Activated naive CD8-positive, alpha-beta T cell treated with anti-CD3 and anti-CD28 coated beads for 36 hours (primary cell): ENCODE measurements around the gene OR1N1. TPM values are rescaled to one million over a fixed set of nuclear protein-coding genes. Genes with fewer than 3 reads are reported as not detected.

ENCODE experiments used
- DNase-seq: peaks from one replicate; pipeline ENCODE4 v3.0.0; 2021
- H3K27ac Mint-ChIP-seq: one replicate; pipeline ENCODE4 v1.8.0; 2022; ENCODE audit warnings: mild to moderate bottlenecking, moderate library complexity, mixed read lengths
- H3K27me3 Mint-ChIP-seq: one replicate; pipeline ENCODE4 v1.8.0; 2022; ENCODE audit warnings: mild to moderate bottlenecking, mixed read lengths
- H3K36me3 Mint-ChIP-seq: one replicate; pipeline ENCODE4 v1.8.0; 2021; ENCODE audit warnings: mild to moderate bottlenecking, mixed read lengths
- H3K4me1 Mint-ChIP-seq: one replicate; pipeline ENCODE4 v1.8.0; 2021; ENCODE audit warnings: mixed read lengths
- H3K4me3 Mint-ChIP-seq: one replicate; pipeline ENCODE4 v1.8.0; 2022; ENCODE audit warnings: mild to moderate bottlenecking, moderate library complexity, mixed read lengths
- H3K9me3 Mint-ChIP-seq: one replicate; pipeline ENCODE4 v1.8.0; 2022; ENCODE audit warnings: mixed read lengths
- total RNA-seq, 2 experiments: library from RNA; stranded (reverse); gene quantifications; one replicate each; pipeline ENCODE4 v1.2.3, GENCODE V29; 2021

Gene OR1N1
- total RNA-seq, 2 experiments from 2014 or later: not detected

DNA sequence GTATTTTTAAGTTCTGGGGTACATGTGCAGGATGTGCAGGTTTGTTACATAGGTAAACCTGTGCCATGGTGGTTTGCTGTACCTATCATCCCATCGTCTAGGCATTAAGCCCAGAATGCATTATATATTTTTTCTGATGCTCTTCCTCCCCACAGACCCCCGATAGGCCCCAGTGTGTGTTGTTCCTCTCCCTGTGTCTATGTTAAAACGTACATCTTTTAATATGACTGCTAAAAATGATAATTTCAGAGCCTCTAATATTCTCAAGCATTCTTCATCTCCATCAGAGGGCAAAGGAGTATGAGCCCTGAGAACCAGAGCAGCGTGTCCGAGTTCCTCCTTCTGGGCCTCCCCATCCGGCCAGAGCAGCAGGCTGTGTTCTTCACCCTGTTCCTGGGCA, 16.6 kb downstream of the OR1N1 start, which contains the start of gene OR1J2:
Gene OR1J2 (plus strand): TSS at position 301 of the 400 bp plus-strand sequence. CDS start 0 bp downstream, at position 301.
- no peaks in the 10 kb centered on the region for H3K4me1 Mint-ChIP-seq
- no peaks in the 10 kb centered on the region for H3K9me3 Mint-ChIP-seq
- DNase-seq: no peak
- no peaks in the 10 kb centered on the region for H3K27me3 Mint-ChIP-seq
- no peak within 1 kb of the TSS for H3K4me3 Mint-ChIP-seq
- H3K36me3 Mint-ChIP-seq: peaks cover 3% of the 10 kb centered on the region
- H3K27ac Mint-ChIP-seq: no peak within 1 kb of the TSS

- Mint-ChIP-seq H3K27ac (no peak overlapping the region), H3K36me3 (peaks cover 3% of the 10 kb centered on the region), H3K4me3 (no peak overlapping the region), H3K9me3 (no peaks in the 10 kb centered on the region), H3K27me3 (no peaks in the 10 kb centered on the region), H3K4me1 (no peaks in the 10 kb centered on the region)
- no peak for DNase-seq
These were observed 20.1 kb downstream of the OR1N1 start for GRCh38 chr9:122506964-122507363.

DNA sequence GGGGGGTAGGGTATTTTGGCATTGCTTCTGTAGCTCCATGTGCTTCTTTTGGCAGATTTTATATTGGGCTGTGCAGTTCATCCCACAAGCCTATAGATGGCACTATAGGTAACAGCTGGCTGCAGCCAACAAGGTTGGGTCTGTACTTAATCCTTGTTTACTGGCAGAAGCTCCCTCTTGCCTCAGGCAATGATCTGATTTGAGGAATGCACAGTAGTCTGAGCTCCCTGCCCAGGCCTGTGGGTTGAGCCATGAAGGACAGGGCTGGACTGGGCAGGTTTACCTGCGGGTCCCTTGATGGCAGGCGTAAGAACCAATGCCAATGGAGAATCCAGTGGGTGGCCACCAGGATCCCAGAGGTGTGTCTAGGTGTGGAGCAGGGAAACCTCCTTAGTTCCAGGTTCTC, 28.2 kb downstream of the OR1N1 start:
- Mint-ChIP-seq H3K4me3 (no peak overlapping the region), H3K36me3 (peaks cover 9% of the 10 kb centered on the region), H3K27ac (no peak overlapping the region), H3K27me3 (peaks cover 12% of the 10 kb centered on the region), H3K4me1 (no peaks in the 10 kb centered on the region), H3K9me3 (peaks cover 13% of the 10 kb centered on the region)
- no peak for DNase-seq

- no peaks in the 10 kb centered on the region for H3K36me3 Mint-ChIP-seq
- peaks cover 4% of the 10 kb centered on the region for H3K27me3 Mint-ChIP-seq
- no peaks in the 10 kb centered on the region for H3K9me3 Mint-ChIP-seq
- H3K4me1 Mint-ChIP-seq: no peaks in the 10 kb centered on the region
- no peak for DNase-seq
- H3K27ac Mint-ChIP-seq: no peak overlapping the region
- no peak overlapping the region for H3K4me3 Mint-ChIP-seq
These were observed 48.0 kb downstream of the OR1N1 start for GRCh38 chr9:122479062-122479461.

GRCh38 chr9:122477826-122478225, 49.3 kb downstream of the OR1N1 start, which contains the start of gene OR1J1:
Gene OR1J1 (minus strand): TSS chr9:122477926. CDS start chr9:122477926, 0 bp downstream.
- H3K27ac Mint-ChIP-seq: no peak within 1 kb of the TSS
- no peaks in the 10 kb centered on the region for H3K9me3 Mint-ChIP-seq

GRCh38 chr9:122477346-122477745, 49.7 kb downstream of the OR1N1 start:
- H3K4me1 Mint-ChIP-seq: no peaks in the 10 kb centered on the region
- H3K27ac Mint-ChIP-seq: no peak overlapping the region
- no peak overlapping the region for H3K4me3 Mint-ChIP-seq
- no peaks in the 10 kb centered on the region for H3K36me3 Mint-ChIP-seq
- DNase-seq: no peak
- peaks cover 4% of the 10 kb centered on the region for H3K27me3 Mint-ChIP-seq
- no peaks in the 10 kb centered on the region for H3K9me3 Mint-ChIP-seq

More at GRCh38 chr9:122477826-122478225, 49.3 kb downstream of the OR1N1 start, which contains the start of gene OR1J1:
- peaks cover 4% of the 10 kb centered on the region for H3K27me3 Mint-ChIP-seq
- no peak for DNase-seq
- H3K36me3 Mint-ChIP-seq: no peaks in the 10 kb centered on the region
- H3K4me3 Mint-ChIP-seq: no peak within 1 kb of the TSS
- no peaks in the 10 kb centered on the region for H3K4me1 Mint-ChIP-seq

Other genes starting within 250 kb of the OR1N1 start
- under 1 TPM; 0.47 to 0.62 TPM for gene PTGS1, start 156.3 kb downstream of the OR1N1 start, total RNA-seq
- gene OR1J1, start 49.4 kb downstream of the OR1N1 start, total RNA-seq: not detected
- under 1 TPM in 1 of 2 experiments, not detected in 1; 0.23 TPM for gene OR1J2, start 16.5 kb downstream of the OR1N1 start, total RNA-seq
- gene OR1J4, start 8.2 kb downstream of the OR1N1 start, total RNA-seq: not detected
- not detected for gene OR1N2, start 25.8 kb upstream of the OR1N1 start, total RNA-seq
- not detected for gene OR1L8, start 56.1 kb upstream of the OR1N1 start, total RNA-seq
- gene OR1Q1, start 87.4 kb upstream of the OR1N1 start, total RNA-seq: not detected
- gene OR1B1, start 130.3 kb upstream of the OR1N1 start, total RNA-seq: not detected
- not detected for gene OR1L1, start 134.4 kb upstream of the OR1N1 start, total RNA-seq
- gene OR1L3, start 147.8 kb upstream of the OR1N1 start, total RNA-seq: not detected
- gene OR1L4, start 196.7 kb upstream of the OR1N1 start, total RNA-seq: not detected
- gene OR1L6, start 215.0 kb upstream of the OR1N1 start, total RNA-seq: not detected